ENCODE results near the gene LBR. TPM values are rescaled to one million over a fixed set of nuclear protein-coding genes. Genes with fewer than 3 reads are reported as not detected.

Gene LBR
- total RNA-seq, 1 donor from 2014 or later: 35.8 TPM

DNA sequence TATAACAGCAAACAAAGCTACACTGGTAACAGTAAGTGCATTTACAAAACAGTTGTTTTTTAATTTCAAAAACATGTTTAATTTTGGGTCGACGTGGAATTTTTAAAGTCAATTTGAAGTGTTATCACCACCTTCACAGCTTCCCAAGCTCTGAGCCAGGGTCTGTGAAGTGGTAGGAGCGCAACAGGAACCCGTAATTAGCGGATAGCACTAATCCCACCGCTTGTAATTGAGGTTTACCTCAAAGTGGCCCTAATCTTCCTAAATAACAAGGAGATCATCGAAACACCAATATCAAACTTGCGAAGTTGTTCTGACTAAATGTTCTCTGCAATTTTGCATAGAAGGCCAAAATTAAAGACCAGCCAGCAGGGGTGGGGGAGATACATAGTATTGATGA lies 18.8 kb downstream of the LBR start:
- H3K36me3 ChIP-seq (ENCODE audit: control insufficient read depth, insufficient read depth, low read length): peaks cover 4% of the 10 kb centered on the region
- FAIRE-seq: no peak

DNA sequence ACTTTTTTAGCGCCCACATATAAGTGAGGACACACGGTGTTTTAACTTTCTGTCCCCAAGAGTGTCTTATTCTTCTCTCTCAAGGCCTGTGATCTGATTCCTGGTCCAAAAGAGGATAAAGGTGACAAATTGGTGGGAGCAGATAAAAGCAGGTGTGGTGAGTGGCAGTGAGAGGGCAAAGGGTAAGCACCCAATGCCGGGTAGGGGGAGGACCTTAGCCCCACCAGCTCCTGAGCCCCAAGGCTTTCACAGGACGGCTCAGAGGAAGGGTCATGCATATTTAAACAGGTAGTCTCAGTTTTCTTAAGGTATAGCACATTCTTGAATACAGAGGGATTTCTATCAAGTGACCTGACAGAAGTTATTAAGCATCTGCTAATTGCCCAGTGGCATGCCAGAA lies 19.6 kb downstream of the LBR start:
- peaks cover 4% of the 10 kb centered on the region for H3K36me3 ChIP-seq (ENCODE audit: control insufficient read depth, insufficient read depth, low read length)
- FAIRE-seq: no peak
- TF ChIP-seq, protein P1, sequence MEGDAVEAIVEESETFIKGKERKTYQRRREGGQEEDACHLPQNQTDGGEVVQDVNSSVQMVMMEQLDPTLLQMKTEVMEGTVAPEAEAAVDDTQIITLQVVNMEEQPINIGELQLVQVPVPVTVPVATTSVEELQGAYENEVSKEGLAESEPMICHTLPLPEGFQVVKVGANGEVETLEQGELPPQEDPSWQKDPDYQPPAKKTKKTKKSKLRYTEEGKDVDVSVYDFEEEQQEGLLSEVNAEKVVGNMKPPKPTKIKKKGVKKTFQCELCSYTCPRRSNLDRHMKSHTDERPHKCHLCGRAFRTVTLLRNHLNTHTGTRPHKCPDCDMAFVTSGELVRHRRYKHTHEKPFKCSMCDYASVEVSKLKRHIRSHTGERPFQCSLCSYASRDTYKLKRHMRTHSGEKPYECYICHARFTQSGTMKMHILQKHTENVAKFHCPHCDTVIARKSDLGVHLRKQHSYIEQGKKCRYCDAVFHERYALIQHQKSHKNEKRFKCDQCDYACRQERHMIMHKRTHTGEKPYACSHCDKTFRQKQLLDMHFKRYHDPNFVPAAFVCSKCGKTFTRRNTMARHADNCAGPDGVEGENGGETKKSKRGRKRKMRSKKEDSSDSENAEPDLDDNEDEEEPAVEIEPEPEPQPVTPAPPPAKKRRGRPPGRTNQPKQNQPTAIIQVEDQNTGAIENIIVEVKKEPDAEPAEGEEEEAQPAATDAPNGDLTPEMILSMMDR (IDR thresholded peaks at IDR 0.05; ENCODE audit: insufficient read depth, low read length, severe bottlenecking): no peak
- no peaks in the 10 kb centered on the region for H3K27me3 ChIP-seq (ENCODE audit: control insufficient read depth, insufficient read depth, low read length)
- no peak overlapping the region for H3K4me3 ChIP-seq (ENCODE audit: low read depth, low read length)
- DNase-seq (ENCODE audit: low read depth): no peak

More for the DNA sequence above, 18.8 kb downstream of the LBR start:
- DNase-seq (ENCODE audit: low read depth): no peak
- no peaks in the 10 kb centered on the region for H3K27me3 ChIP-seq (ENCODE audit: control insufficient read depth, insufficient read depth, low read length)
- TF ChIP-seq, protein P1 (IDR thresholded peaks at IDR 0.05; ENCODE audit: insufficient read depth, low read length, severe bottlenecking): no peak
- no peak overlapping the region for H3K4me3 ChIP-seq (ENCODE audit: low read depth, low read length)

DNA sequence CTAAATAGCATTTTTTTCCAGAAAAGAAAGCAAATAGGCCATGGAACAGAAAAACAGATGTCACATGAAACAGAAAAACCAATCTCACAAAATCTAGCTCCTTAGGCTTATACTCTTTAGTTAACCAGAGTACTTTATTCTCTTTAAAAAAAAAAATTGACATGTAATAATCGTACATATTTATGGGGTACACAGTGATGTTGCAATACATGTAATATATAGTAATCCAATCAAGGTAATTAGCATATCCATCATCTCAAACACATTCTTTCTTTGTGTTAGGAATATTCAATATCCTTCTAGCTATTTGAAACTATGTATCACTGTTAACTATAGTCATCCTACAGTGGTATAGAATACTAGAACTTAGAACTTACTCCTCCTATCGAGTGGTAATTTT lies 20.1 kb downstream of the LBR start:
- no peak overlapping the region for H3K4me3 ChIP-seq (ENCODE audit: low read depth, low read length)
- H3K36me3 ChIP-seq (ENCODE audit: control insufficient read depth, insufficient read depth, low read length): peaks cover 4% of the 10 kb centered on the region
- TF ChIP-seq, protein P1 (IDR thresholded peaks at IDR 0.05; ENCODE audit: insufficient read depth, low read length, severe bottlenecking): no peak
- DNase-seq (ENCODE audit: low read depth): no peak
- FAIRE-seq: no peak
- H3K27me3 ChIP-seq (ENCODE audit: control insufficient read depth, insufficient read depth, low read length): no peaks in the 10 kb centered on the region

DNA sequence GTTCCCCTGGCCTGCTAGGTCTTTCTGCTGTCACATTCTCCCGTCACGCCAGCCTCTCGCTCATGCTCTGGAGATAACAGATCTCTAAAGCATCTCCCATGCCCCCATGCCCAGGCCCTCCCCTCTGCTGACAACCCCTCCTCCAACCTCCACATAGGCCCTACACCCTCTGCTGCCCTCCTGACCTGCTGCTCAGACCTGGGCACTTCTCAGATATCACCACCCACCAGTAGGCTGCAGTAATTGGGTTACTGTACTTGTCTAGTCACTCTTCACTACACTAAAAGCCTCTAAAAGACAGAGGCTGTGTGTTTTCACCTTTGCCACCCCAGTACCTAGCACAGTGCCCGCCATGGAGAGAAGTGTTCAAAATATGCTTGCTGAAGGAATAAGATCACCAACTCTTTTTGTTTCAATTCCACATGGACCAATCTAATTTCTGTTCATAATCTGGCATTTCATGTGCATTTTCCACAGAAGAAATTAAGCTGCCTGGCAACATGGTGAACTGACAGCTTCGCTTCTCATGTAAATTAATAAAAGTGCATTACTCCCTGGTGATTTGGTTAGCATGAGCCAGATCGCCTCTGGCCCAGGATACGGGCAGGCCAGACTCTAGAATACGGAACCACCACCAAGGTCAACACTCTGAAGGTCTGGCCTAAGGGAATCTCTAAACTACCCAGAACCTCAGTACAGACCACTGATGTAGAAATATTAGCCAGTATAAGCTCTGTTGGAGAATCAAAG lies 20.7 kb downstream of the LBR start:
- no peaks in the 10 kb centered on the region for H3K27me3 ChIP-seq (ENCODE audit: control insufficient read depth, insufficient read depth, low read length)
- no peak for DNase-seq (ENCODE audit: low read depth)
- FAIRE-seq: no peak
- no peak overlapping the region for H3K4me3 ChIP-seq (ENCODE audit: low read depth, low read length)
- H3K36me3 ChIP-seq (ENCODE audit: control insufficient read depth, insufficient read depth, low read length): peaks cover 4% of the 10 kb centered on the region
- TF ChIP-seq, protein P1 (IDR thresholded peaks at IDR 0.05; ENCODE audit: insufficient read depth, low read length, severe bottlenecking): no peak

DNA sequence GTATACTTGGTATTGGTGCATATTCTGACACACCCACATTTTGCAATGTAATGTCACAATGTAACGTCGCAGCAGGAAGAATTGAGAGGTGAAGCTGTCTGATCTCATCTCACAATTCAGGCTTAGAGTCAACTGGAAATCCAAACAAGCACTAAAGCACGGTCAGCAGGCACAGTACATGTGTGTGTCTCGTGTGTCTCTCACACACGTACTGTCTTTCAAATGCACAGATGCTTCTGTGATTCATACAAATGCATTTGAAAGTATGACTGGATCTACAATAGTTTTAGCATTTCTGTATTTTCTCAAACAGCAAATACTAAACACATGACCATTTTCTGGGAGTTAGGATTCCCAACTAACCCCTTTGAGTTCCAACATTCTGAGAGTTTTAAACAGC lies 26.9 kb downstream of the LBR start:
- TF ChIP-seq, protein P1 (IDR thresholded peaks at IDR 0.05; ENCODE audit: insufficient read depth, low read length, severe bottlenecking): no peak
- FAIRE-seq: peak; percentile 36
- Histone ChIP-seq H3K4me3 (ENCODE audit: low read depth, low read length) (no peak overlapping the region), H3K36me3 (ENCODE audit: control insufficient read depth, insufficient read depth, low read length) (peaks cover 2% of the 10 kb centered on the region), H3K27me3 (ENCODE audit: control insufficient read depth, insufficient read depth, low read length) (no peaks in the 10 kb centered on the region)
- DNase-seq (ENCODE audit: low read depth): no peak

DNA sequence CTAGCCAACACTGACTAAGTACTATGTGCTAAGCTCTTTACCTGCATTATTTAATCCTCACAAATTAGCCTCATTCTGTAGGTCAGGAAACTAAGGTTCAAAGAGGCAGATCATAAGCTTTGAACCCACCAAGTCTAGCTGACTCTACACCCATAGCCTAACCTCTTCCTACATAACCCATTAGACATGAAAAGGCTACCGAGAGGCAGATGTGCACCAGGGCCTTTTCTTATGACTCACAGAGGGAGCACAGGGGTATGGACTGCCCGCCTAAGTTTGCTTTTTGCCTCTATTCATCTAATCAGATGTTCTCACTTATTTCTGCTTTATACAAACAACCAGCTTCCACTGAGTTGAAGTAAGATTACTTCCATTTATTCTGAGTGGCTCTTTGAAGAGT lies 31.5 kb downstream of the LBR start:
- DNase-seq (ENCODE audit: low read depth) (no peak), FAIRE-seq (no peak)
- Histone ChIP-seq H3K4me3 (ENCODE audit: low read depth, low read length) (no peak overlapping the region), H3K36me3 (ENCODE audit: control insufficient read depth, insufficient read depth, low read length) (peaks cover 2% of the 10 kb centered on the region), H3K27me3 (ENCODE audit: control insufficient read depth, insufficient read depth, low read length) (no peaks in the 10 kb centered on the region)
- TF ChIP-seq, protein P1 (IDR thresholded peaks at IDR 0.05; ENCODE audit: insufficient read depth, low read length, severe bottlenecking): no peak

Data from bronchial epithelial cell (primary cell).